HG03175 (cell line): ENCODE results near the gene VRK2.
A peak's percentile ranks its signal among the peaks of the same experiment; 100 is the strongest.

ENCODE experiments used
- ATAC-seq: cut with Tn5 transposase; IDR thresholded peaks from one replicate; pipeline ENCODE4 v1.9.1; 2021; ENCODE audit warnings: mild to moderate bottlenecking, moderate library complexity; ENCODE audit not compliant: unreplicated experiment

The VRK2 gene

DNA sequence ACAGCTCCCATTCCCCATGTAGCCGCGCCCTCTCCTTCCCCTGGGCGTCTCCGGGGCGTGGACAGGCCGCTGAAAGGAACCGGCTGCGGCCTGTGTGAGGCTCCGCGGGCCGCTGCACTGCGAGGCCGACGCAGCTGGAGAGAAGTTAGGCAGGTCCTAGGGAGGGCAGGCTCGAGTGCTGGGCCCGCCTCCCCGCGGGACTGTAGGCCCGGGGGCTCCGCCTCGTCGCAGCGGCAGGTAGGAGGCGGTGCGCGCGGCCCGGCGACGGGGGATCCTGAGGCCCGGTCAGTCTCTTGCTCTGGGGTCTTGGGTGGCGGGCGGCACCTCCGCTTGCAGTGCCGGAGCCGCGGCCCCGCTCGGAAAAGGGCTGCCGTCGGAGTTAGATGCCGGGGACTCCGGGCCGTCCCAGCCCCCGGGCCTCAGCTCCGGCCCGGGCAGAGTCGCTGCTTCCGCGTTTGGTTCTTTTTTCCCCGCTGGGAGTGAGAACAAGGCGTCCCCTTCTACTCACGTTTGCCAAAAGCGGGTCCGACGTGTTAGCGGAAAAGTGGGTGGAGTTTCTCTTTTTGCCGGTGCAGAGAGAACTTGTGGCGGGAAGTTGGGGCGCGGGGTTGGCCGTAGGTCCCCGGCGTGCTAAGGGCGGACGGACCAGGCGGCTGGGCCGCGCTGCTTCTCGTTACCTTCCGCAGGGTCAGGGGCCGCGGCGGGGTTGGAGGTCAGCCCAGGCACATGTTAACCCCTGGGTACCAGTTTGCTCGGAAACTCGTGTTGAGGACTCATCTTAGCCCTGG lies at the start of gene VRK2:
Gene VRK2, plus strand, starts transcription at position 222 of the 788 bp plus-strand sequence. CDS start 2,026 bp downstream, outside the sequence.
- peak; percentile 87 for ATAC-seq

- peak; percentile 88 for ATAC-seq
These were observed 40.2 kb upstream of the VRK2 start for GRCh38 chr2:58006256-58006951.

DNA sequence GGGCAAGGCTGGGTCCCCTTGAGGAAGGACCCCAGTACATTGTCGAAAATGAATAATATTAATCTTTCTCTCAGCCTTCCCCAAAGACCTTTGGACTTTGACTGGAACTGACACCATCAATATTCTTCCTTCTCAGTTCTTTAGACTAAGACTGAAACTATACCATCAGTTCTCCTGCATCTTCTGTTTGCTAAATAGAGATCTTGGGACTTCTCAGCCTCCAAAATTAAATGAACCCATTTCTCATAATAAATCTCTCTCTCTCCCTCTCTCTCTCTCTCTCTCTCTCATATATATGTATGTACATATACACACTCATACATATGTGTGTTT lies 39.7 kb upstream of the VRK2 start:
- ATAC-seq = peak; percentile 49

- no peak for ATAC-seq
These were observed 36.0 kb upstream of the VRK2 start for GRCh38 chr2:58010599-58010998.

GRCh38 chr2:58019229-58019628 lies 27.4 kb upstream of the VRK2 start:
- ATAC-seq = peak; percentile 64

DNA sequence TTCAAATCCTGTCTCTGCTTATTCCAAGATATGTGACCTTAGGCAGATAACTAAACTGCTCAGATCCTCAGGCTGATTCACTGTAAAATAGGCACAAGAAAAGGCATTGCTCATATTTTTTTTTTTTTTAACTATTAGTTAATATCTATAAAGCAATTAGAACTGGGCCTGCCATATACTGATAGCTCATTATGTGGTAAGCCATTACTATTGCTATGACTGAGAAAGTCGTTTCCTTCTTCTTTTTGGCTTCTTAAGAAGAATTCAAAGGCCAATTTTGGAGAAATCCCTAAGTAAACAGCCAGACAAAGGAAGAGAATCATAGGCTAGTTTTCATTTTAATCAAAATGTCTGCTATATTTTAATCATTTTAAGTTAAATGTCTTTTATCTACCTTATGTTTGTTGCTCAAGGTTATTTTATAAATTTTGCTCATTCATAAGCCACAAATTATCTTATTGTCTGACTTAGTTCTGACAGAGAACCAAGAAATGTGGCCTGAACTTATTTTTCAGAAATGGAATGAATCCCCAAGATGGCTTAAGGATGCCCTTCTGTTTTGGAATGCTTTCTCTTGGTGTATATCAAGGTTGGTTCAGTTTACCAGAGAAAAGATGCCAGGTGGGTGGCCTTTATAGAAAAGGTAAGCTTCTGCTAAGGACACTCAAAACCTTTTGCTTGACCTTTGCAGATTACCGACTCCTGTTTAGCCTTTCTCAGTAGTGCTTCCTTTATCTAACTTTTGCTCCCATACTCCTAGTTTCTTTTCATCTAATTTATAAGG lies 21.3 kb upstream of the VRK2 start:
- ATAC-seq = no peak

DNA sequence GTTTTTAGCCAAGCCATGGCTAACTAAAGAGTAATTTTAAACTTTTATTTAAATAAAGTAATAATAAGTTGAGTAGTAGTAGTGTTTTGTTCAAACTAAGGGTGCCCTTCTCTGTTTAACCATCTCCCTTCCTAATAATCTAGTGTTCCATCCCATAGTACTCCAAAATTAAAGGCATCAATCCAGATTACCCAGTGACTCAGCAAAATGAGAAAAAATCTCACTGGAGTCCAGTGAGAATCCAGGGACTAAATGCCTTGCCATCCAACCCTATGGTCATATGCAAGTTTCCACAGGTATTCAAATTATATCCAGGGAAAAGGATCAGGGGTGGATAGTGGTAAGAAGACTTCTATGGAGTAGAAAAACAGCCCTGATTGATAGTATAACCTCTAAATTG lies 19.6 kb upstream of the VRK2 start:
- ATAC-seq = no peak

DNA sequence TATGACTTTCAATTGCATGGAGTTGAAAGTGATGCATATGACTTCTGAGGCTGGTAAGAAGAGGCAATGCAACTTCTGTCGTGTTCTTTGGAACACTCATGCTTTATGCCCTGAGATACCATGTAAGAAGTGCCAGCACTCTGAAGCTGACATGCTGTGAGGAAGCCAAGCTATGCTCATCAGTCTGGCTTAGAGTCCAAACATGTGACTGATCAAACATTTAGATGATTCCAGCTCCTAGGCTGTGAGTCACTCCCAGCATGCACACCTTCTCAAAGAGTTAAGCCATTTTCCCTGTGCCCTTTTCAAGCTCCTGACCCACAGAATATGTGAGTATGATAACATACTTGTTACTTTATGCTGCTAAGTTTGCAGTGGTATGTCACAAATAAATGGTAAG lies 15.8 kb upstream of the VRK2 start:
- no peak for ATAC-seq

DNA sequence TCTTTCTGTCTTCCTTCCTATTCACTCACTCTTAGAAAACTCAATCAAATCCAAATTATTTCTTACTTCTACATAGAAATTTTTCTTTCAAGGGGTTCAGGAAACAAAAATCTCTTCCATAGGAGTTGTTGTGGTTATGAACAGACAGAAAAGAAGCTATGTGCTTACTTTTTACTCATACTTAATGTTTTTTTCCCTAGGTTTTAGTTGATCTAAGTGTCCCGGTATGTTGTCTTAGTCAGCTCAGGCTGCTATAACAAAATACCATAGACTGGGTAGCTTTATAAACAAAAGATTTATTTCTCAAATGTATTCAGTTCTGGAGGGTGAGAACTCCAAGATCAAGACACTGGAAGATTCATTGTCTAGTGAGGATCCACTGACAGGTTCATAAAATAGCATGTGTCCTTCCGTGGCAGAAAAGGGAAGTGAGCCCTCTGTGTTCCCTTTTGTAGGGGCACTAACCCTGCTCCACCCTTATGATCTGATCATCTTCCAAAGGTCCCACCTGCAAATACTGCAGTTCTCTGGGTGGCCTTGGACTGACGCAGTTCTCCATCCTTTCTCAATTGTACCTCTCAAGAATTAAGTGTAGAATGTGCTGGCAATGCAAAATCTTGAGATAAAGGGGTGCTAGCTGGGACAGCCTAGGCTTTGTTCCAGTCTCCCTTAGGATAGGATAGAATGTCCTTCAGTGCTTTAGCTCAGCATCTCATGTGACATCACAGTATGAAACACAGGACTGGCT lies 14.4 kb upstream of the VRK2 start:
- peak; percentile 73 for ATAC-seq

GRCh38 chr2:58032764-58033080 lies 13.9 kb upstream of the VRK2 start:
- peak; percentile 1 for ATAC-seq

DNA sequence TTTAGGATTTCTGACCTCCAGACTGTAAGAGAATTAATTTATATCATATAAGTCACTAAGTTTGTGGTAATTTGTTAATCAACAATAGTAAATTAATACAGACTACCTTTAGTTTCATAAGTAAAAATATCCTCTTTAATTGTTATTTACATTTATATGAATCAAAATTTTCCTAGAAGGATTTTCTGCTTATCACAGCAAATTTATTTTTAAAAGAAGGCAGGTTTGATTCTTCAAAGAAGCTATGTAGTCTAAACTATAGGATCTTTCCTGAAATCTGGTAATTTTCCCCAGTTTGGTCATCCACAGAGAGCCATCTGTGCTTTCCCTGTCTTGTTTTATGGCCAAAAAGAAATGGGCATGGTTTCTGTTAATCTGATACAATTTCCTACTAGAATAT lies 13.1 kb upstream of the VRK2 start:
- ATAC-seq = no peak

DNA sequence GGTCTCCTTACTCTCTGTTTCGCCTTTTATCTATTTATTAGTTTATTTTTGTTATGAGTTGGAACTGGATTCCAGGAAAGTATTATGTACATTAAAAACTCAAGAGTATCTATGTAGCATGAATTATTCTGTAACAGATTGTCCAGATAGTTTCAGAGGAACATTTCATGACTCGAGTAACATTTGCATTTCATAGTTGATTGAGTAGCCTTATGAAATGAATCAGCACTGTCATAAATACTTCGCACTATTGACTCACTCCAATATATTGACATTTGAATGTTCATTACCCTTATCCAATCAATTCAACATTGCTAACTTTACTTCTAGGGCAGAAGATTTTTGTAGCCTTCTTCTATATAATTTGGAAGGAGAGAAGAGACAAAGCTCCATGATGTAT lies 11.3 kb upstream of the VRK2 start:
- ATAC-seq = peak; percentile 75

DNA sequence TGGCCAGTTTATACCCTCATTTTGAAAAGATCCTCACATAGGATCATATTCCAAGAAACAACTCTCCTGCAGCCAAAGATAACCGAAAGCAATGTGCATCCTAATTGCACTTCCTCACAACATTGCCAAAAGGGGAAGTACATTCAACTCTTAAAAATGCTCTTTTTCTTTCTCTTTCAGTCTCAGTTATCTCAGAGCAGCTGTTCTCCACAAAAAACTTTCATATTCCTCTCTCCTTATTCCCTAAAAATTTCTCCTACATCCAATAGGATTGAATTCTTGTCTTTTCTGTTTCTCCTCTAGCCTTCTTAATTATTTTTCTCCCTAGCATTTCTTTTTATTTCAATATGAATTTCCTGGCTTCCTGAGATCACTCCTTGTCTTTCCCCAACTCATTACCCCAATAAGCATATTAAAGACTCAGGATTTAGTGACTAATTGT lies 7.4 kb upstream of the VRK2 start:
- peak; percentile 71 for ATAC-seq

GRCh38 chr2:58042486-58042970 lies 4.1 kb upstream of the VRK2 start:
- no peak for ATAC-seq

DNA sequence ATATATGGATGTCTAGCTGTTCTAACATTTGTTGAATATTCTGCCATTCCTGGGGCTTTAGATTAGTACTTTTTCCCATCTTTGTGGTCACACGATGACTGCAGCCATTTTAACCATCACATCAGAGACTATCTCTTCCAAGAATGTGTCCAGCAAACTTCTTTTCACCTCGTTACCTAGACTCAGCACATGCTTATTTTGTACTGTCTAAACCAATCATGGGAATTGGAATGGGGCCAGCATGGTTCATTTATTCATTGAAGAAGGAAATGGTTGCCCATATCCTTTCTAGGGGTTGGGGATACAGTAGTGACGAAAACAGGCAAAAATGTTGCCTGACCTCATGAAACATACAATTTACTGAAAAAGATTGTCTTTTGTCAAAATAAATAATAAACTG lies 2.5 kb upstream of the VRK2 start:
- ATAC-seq = no peak

DNA sequence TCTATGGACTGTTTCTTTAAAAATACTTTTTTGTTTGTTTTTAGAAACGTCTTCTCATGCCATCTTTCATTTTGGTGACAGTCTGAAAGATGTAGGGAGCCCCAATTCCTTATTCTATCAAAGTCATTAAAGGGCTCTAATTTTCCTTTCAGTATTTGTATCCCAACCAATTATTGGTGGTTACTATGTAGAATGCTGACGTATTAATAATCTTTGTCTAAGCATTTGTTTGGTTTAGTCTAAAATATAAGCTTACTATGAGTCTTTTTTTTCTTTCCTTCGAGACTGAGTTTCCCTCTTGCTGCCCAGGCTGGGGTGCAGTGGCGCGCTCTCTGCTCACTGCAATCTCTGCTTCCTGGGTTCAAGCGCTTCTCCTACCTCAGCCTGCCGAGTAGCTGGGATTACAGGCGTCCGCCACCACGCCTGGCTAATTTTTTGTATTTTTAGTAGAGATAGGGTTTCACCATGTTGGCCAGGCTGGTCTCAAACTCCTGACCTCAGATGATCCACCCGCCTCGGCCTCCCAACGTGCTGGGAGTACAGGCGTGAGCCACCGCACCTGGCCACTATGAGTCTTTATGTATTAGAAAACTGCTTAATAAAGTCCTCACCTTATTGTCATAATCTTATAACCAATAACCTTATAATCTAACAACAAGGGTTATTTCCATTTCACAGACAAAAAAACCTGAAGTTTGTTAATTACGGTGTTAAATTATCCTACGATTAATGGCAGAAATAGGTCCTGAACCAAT lies 849 bp upstream of the VRK2 start:
- no peak for ATAC-seq

- ATAC-seq = no peak
These were observed 346 bp upstream of the VRK2 start for GRCh38 chr2:58046335-58046584.

DNA sequence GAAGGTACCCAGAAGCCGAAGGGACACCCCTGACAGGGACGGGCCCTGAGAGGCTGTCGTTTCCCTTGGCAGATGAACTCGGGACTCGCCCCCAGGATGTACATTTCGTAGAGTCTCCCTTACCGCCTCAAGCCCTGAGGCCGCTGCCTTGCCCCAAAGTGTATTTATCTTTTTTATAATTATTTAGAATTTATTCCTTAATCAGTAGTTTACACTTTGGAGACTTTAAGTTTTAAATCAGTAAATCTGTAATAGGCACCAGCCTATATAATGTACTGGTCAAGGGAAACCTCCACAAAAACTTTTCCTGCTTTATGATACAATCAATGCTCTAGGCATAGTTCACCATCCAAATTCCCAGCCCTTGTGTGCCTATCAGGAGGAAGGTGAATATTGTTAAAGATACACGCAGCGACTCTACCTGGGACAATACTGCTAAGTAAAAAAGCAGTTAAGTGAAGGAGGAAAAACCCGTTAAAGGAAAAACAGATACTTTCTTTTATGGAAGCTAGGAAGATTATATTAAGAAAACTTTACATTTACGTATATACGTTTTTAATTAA lies 848 bp downstream of the VRK2 start:
- peak; percentile 41 for ATAC-seq

DNA sequence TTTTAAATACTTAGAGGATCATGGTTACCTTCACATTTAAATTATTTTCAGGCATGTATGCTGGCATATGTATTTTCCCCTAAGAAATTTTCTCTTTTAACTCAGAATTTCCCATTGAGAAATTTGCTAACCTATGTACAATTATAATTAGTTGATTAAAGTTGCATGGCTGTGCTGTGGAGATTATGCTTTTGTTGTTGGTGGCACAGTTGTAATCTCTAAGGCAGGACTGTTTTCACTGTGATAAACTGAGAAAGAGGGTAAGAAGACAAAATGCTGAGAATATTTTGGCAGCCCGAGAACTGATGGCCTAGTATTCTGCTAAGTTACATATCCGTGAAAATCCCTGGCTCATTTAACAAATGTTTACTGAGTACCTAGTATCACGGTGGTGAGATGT lies 1.4 kb downstream of the VRK2 start:
- no peak for ATAC-seq

DNA sequence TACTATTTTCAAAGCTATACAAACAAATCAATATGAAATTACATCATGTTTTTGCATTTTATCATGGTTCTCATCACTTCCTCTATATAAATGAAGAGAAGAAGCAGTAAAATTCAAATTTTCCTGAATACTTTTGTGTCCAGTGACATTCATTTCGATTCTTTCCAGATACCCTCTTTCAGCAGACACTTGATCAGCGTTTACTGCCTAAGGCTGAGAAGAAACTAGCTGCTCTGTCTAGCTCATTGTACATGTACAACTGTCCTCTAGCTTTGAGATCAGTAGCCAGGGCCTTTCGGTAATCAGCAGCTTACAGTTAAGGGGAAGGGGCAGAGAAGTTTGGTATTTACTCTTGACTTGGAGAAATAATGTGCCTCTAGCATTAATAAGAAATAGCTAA lies 4.8 kb downstream of the VRK2 start:
- no peak for ATAC-seq
